Choroid plexus epithelial cell (primary cell): ENCODE results near the gene GOLIM4.

Source experiments
- DNase-seq: peaks from one replicate; pipeline ENCODE4 v3.0.0-alpha.2; 2010; ENCODE audit warnings: low read depth
- H3K4me3 ChIP-seq: 2 replicates; pipeline ENCODE4 v1.5.1; 2011; ENCODE audit warnings: low read depth, mild to moderate bottlenecking, control low read depth, low read length, moderate library complexity
- TF ChIP-seq, protein P1 (sequence below): conservative IDR thresholded peaks from 2 replicates; pipeline ENCODE4 v1.5.1; 2011; ENCODE audit warnings: low read depth, mild to moderate bottlenecking, control low read depth, inconsistent platforms, low read length, moderate library complexity

Gene GOLIM4

DNA sequence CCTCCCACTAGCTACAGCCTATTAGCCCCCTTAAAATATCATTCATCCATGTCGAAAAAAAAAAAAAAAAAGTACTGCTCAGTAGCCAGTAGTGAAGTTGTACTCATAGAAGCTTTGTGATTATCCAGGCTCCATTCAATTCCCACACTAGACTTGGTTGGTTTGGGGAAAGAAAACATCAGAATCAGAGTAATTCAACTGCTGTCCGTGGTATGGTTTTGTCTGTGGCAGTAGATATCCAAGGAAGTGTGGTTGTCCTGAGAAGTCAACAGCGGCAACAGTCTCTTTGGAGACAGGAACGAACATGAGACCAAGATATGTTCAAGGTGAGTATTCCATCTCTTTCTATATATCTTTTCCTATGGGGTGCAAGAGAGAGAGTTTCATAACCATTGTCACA, 99.2 kb downstream of the GOLIM4 start:
- DNase-seq, result no peak
- TF ChIP-seq, protein P1, sequence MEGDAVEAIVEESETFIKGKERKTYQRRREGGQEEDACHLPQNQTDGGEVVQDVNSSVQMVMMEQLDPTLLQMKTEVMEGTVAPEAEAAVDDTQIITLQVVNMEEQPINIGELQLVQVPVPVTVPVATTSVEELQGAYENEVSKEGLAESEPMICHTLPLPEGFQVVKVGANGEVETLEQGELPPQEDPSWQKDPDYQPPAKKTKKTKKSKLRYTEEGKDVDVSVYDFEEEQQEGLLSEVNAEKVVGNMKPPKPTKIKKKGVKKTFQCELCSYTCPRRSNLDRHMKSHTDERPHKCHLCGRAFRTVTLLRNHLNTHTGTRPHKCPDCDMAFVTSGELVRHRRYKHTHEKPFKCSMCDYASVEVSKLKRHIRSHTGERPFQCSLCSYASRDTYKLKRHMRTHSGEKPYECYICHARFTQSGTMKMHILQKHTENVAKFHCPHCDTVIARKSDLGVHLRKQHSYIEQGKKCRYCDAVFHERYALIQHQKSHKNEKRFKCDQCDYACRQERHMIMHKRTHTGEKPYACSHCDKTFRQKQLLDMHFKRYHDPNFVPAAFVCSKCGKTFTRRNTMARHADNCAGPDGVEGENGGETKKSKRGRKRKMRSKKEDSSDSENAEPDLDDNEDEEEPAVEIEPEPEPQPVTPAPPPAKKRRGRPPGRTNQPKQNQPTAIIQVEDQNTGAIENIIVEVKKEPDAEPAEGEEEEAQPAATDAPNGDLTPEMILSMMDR, result no peak
- no peak overlapping the region for H3K4me3 ChIP-seq

DNA sequence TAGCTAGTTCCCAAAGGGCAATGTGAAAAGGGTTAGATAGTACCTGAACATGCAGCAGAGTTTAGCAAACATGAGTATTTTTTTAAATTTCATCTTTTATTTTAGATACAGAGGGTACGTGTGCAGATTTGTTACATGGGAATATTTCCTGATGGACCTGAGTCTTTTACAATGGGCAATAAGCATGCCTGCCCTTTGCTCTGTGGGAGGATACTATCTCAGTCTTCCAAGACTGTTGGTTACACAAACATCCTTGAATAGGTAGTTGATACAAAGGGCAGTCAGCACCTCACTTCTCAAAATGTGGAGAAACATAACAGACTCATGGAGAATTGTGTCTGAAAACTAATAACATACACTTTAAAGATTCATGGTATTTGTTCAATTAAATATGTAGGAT, 103.3 kb downstream of the GOLIM4 start:
- TF ChIP-seq, protein P1, result no peak
- no peak for DNase-seq
- H3K4me3 ChIP-seq, result no peak overlapping the region

DNA sequence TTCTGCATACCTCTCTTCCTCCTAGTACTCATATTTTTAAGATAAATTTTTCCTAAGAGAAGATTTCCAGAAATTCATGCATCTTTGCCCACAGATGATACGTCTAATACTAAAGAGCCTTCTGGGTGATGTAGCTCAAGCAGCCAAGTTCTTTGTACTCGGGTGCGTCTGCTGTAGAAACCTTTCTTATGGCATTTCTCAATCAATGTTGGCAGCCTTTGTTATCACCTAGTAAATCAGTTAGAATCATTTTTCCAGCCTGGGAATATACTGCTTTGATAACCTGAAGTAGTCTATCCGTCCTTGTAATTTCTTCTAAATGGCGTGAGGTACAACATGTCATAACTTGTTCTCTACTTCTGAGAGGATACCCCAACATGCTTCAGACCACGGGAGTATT, 104.5 kb downstream of the GOLIM4 start:
- TF ChIP-seq, protein P1, result no peak
- no peak overlapping the region for H3K4me3 ChIP-seq
- DNase-seq, result no peak

DNA sequence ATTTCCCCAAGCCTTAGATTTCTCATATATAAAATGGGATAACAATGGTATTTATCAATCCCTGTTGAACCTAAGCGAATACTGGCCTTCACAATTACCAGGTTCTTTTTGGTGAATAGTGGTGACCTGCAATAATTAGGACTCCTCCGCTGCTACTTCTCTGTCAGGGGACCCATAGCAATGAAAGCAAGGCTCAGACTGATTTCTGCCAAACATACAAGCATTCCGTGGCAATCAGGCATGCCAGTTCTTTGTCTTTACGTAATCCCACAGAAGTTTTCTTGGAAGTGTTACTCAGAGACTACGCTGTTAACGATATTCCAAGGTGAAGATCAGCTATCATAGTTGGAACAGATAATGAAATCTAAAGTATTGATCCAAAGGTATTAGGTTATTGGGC, 105.7 kb downstream of the GOLIM4 start:
- TF ChIP-seq, protein P1, result no peak
- no peak for DNase-seq
- no peak overlapping the region for H3K4me3 ChIP-seq

DNA sequence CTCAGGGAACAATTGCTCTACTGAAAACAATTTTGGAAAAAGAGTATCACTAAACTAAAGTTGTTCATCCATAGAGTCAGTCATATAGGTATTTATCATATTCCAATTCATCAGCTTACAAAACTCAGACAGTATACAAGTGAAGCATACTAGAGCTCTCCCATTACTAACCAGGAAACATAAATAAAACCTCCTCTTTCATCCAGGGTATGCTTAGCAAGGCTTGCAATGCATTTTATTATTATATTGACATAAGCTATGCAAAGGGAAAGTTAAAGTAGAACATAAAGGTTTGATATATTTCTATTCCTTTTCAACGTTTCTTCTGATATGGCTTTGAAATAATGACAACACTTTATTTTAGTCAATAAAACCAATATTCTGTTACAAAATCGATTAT, 106.7 kb downstream of the GOLIM4 start:
- DNase-seq, result no peak
- TF ChIP-seq, protein P1, result no peak
- H3K4me3 ChIP-seq, result no peak overlapping the region

DNA sequence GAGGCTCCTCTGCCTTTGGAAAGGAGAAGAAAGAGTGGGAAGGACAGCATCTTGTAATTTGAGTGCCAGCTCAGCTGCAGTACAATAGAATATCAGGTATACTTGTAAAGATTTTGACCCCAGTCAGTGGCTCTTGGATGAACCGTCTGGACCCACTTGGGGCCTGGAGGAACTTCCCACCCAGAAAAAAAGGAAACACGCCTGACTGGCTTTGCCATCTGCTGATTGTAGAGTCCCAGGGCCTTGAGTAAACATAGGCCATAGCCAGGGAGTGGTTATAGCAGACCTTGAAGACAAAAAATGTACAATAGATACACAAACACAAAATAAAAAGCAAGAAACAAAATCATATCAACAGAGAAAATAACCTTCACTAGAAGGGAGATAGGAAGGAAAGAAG, 112.1 kb downstream of the GOLIM4 start:
- DNase-seq, result no peak

DNA sequence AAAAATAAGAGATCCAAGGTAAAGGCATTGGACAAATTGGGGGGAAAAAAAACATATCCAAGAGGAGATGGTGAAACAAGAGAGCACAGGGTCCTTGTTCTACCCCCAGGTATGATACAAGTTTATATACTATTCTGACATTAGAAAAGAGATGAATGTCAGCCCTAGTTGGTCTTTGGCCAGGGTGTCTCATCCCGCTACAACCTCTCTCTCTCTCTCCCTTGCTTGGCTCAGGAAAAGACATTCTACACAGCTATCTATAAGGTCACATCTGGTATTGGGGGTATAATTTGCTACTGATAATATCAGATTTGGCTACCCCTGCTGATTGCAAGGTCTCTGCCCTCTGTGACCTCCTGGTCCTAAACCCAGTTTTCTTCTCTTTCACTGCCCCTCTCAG, 117.2 kb downstream of the GOLIM4 start:
- TF ChIP-seq, protein P1, result no peak

More for the DNA sequence above, 112.1 kb downstream of the GOLIM4 start:
- no peak overlapping the region for H3K4me3 ChIP-seq
- TF ChIP-seq, protein P1, result no peak

More for the DNA sequence above, 117.2 kb downstream of the GOLIM4 start:
- no peak overlapping the region for H3K4me3 ChIP-seq
- no peak for DNase-seq
